ENCODE measurements around the gene ELOVL4. TPM values are rescaled to one million over a fixed set of nuclear protein-coding genes. Genes with fewer than 3 reads are reported as not detected.

Gene ELOVL4
- total and polyA plus RNA-seq, 5 donors from 2014 or later: 0.10 to 0.72 (median 0.25) TPM; not detected in 1

Other genes starting within 250 kb of the ELOVL4 start
- 1.7 TPM for gene TTK, start 57.1 kb upstream of the ELOVL4 start, total RNA-seq
- 1 to 10 TPM in 3 of 4 donors, not detected in 1; 1.1 to 2.6 (median 1.6) TPM for gene TTK, start 57.1 kb upstream of the ELOVL4 start, polyA plus RNA-seq
- 15.2 TPM for gene BCKDHB, start 159.1 kb upstream of the ELOVL4 start, total RNA-seq
- 10 to 100 TPM; 17.4 to 28.7 (median 25.5) TPM for gene BCKDHB, start 159.1 kb upstream of the ELOVL4 start, polyA plus RNA-seq